HEK293 (cell line): ENCODE results near the gene BRPF1.

Experiments
- ELK4 ChIP-seq: IDR thresholded peaks from 2 replicates; pipeline ENCODE4 v1.6.1; 2011; ENCODE audit warnings: mild to moderate bottlenecking, low read depth, low read length, borderline replicate concordance
- GLI2 ChIP-seq: fragments of 450-650 bp; formaldehyde crosslinking; IDR thresholded peaks from 2 replicates; pipeline ENCODE4; 2017; ENCODE audit warnings: missing biosample characterization, missing genetic modification characterization, low read depth, borderline replicate concordance
- KLF9 ChIP-seq: fragments of 450-650 bp; formaldehyde crosslinking; IDR thresholded peaks from 2 replicates; pipeline ENCODE4 v1.5.1; 2016; ENCODE audit warnings: missing biosample characterization, missing genetic modification characterization, low read depth
- PBX3 ChIP-seq: sonication (generic); formaldehyde crosslinking; IDR thresholded peaks from 2 replicates; pipeline ENCODE4 v1.8.1; 2022; ENCODE audit warnings: mild to moderate bottlenecking, moderate library complexity, missing genetic modification reagents
- SCRT1 ChIP-seq: fragments of 450-650 bp; formaldehyde crosslinking; IDR thresholded peaks from 2 replicates; pipeline ENCODE4 v1.5.1; 2016; ENCODE audit warnings: missing biosample characterization, missing genetic modification characterization, borderline replicate concordance
- SP2 ChIP-seq: fragments of 450-650 bp; formaldehyde crosslinking; IDR thresholded peaks from 2 replicates; pipeline ENCODE4 v1.5.1; 2016; ENCODE audit warnings: missing biosample characterization, missing genetic modification characterization
- ZBTB48 ChIP-seq: fragments of 450-650 bp; formaldehyde crosslinking; IDR thresholded peaks from 2 replicates; pipeline ENCODE4 v1.5.1; 2016; ENCODE audit warnings: missing biosample characterization, missing genetic modification characterization
- ZNF10 ChIP-seq: fragments of 450-650 bp; formaldehyde crosslinking; IDR thresholded peaks from 2 replicates; pipeline ENCODE4 v1.5.1; 2017; ENCODE audit warnings: missing biosample characterization, missing genetic modification characterization
- ZNF112 ChIP-seq: fragments of 450-650 bp; formaldehyde crosslinking; IDR thresholded peaks from 2 replicates; pipeline ENCODE4 v1.5.0; 2017; ENCODE audit warnings: missing biosample characterization, missing genetic modification characterization
- ZNF155 ChIP-seq: fragments of 450-650 bp; formaldehyde crosslinking; IDR thresholded peaks from 2 replicates; pipeline ENCODE4 v1.5.1; 2016; ENCODE audit warnings: missing biosample characterization, missing genetic modification characterization
- ZNF202 ChIP-seq: fragments of 450-650 bp; formaldehyde crosslinking; IDR thresholded peaks from 2 replicates; pipeline ENCODE4 v1.5.1; 2016; ENCODE audit warnings: missing biosample characterization, missing genetic modification characterization, borderline replicate concordance
- ZNF274 ChIP-seq, 2 experiments: fragments of 200-500 bp in 1 of 2; fragments of 450-650 bp in 1 of 2; sonication (Bioruptor generic) in 1 of 2; formaldehyde crosslinking in 1 of 2; IDR thresholded peaks; 2 replicates each; pipeline versions ENCODE4 v1.5.1 to v1.6.1; 2014 to 2016; ENCODE audit warnings: borderline replicate concordance in 1 of 2, inconsistent platforms in 1 of 2, low read length in 1 of 2, missing biosample characterization in 1 of 2, missing genetic modification characterization in 1 of 2
- ZNF398 ChIP-seq: fragments of 450-650 bp; formaldehyde crosslinking; IDR thresholded peaks from 2 replicates; pipeline ENCODE4 v1.5.1; 2017; ENCODE audit warnings: missing biosample characterization, missing genetic modification characterization
- ZNF416 ChIP-seq: fragments of 450-650 bp; formaldehyde crosslinking; IDR thresholded peaks from 2 replicates; pipeline ENCODE4 v1.5.1; 2016; ENCODE audit warnings: missing biosample characterization, missing genetic modification characterization
- ZNF555 ChIP-seq: fragments of 450-650 bp; formaldehyde crosslinking; conservative IDR thresholded peaks from 2 replicates; pipeline ENCODE4 v1.5.1; 2017; ENCODE audit warnings: missing biosample characterization, mild to moderate bottlenecking, missing genetic modification characterization, inconsistent platforms
- ZNF571 ChIP-seq: fragments of 450-650 bp; formaldehyde crosslinking; IDR thresholded peaks from 2 replicates; pipeline ENCODE4 v1.5.0; 2017; ENCODE audit warnings: missing biosample characterization, missing genetic modification characterization
- ZNF610 ChIP-seq: fragments of 450-650 bp; formaldehyde crosslinking; IDR thresholded peaks from 2 replicates; pipeline ENCODE4 v1.5.1; 2016; ENCODE audit warnings: missing biosample characterization, missing genetic modification characterization, borderline replicate concordance
- ZNF660 ChIP-seq: fragments of 450-650 bp; IDR thresholded peaks from 2 replicates; pipeline ENCODE4 v1.5.1; 2018; ENCODE audit warnings: missing biosample characterization, mild to moderate bottlenecking, missing genetic modification characterization
- ZNF701 ChIP-seq: fragments of 450-650 bp; formaldehyde crosslinking; IDR thresholded peaks from 2 replicates; pipeline ENCODE4 v1.5.1; 2016; ENCODE audit warnings: missing biosample characterization, missing genetic modification characterization
- ZNF791 ChIP-seq: fragments of 450-650 bp; formaldehyde crosslinking; IDR thresholded peaks from 2 replicates; pipeline ENCODE4 v1.5.1; 2016; ENCODE audit warnings: missing biosample characterization, missing genetic modification characterization
- ZNF830 ChIP-seq: fragments of 450-650 bp; IDR thresholded peaks from 2 replicates; pipeline ENCODE4 v1.5.0; 2018; ENCODE audit warnings: missing biosample characterization, missing genetic modification characterization, low read depth, mild to moderate bottlenecking, moderate library complexity
- ZNF837 ChIP-seq: fragments of 450-650 bp; formaldehyde crosslinking; IDR thresholded peaks from 2 replicates; pipeline ENCODE4 v1.5.1; 2016; ENCODE audit warnings: missing biosample characterization, missing genetic modification characterization
- TF ChIP-seq, protein P1 (sequence below): fragments of 450-650 bp; formaldehyde crosslinking; conservative IDR thresholded peaks from 2 replicates; pipeline ENCODE4 v1.5.1; 2016; ENCODE audit warnings: low read depth, missing biosample characterization, missing genetic modification characterization
- TF ChIP-seq, protein P2 (sequence below): fragments of 450-650 bp; formaldehyde crosslinking; IDR thresholded peaks from 2 replicates; pipeline ENCODE4 v1.5.1; 2016; ENCODE audit warnings: missing biosample characterization, missing genetic modification characterization
- TF ChIP-seq, protein P3 (sequence below): fragments of 450-650 bp; formaldehyde crosslinking; conservative IDR thresholded peaks from 2 replicates; pipeline ENCODE4 v1.5.1; 2016; ENCODE audit warnings: low read depth, missing biosample characterization, missing genetic modification characterization

BRPF1 gene

GRCh38 chr3:9769426-9770275 is 38.1 kb downstream of the BRPF1 start, which contains the start of gene CAMK1 (continued):
- TF ChIP-seq, protein P1, sequence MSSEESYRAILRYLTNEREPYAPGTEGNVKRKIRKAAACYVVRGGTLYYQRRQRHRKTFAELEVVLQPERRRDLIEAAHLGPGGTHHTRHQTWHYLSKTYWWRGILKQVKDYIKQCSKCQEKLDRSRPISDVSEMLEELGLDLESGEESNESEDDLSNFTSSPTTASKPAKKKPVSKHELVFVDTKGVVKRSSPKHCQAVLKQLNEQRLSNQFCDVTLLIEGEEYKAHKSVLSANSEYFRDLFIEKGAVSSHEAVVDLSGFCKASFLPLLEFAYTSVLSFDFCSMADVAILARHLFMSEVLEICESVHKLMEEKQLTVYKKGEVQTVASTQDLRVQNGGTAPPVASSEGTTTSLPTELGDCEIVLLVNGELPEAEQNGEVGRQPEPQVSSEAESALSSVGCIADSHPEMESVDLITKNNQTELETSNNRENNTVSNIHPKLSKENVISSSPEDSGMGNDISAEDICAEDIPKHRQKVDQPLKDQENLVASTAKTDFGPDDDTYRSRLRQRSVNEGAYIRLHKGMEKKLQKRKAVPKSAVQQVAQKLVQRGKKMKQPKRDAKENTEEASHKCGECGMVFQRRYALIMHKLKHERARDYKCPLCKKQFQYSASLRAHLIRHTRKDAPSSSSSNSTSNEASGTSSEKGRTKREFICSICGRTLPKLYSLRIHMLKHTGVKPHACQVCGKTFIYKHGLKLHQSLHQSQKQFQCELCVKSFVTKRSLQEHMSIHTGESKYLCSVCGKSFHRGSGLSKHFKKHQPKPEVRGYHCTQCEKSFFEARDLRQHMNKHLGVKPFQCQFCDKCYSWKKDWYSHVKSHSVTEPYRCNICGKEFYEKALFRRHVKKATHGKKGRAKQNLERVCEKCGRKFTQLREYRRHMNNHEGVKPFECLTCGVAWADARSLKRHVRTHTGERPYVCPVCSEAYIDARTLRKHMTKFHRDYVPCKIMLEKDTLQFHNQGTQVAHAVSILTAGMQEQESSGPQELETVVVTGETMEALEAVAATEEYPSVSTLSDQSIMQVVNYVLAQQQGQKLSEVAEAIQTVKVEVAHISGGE (tag by site-specific recombination) = no peak
- no peak for TF ChIP-seq ZNF202 (tag by site-specific recombination)
- no peak for TF ChIP-seq ZNF555 (tag by site-specific recombination)
- no peak for TF ChIP-seq ZNF10 (tag by site-specific recombination)
- TF ChIP-seq, protein P2, sequence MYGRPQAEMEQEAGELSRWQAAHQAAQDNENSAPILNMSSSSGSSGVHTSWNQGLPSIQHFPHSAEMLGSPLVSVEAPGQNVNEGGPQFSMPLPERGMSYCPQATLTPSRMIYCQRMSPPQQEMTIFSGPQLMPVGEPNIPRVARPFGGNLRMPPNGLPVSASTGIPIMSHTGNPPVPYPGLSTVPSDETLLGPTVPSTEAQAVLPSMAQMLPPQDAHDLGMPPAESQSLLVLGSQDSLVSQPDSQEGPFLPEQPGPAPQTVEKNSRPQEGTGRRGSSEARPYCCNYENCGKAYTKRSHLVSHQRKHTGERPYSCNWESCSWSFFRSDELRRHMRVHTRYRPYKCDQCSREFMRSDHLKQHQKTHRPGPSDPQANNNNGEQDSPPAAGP (tag by site-specific recombination) = no peak; the same call in 1 of the 2 replicates
- TF ChIP-seq ZNF791 (tag by site-specific recombination) = no peak
- no peak for TF ChIP-seq ZNF416 (tag by site-specific recombination)
- TF ChIP-seq ZNF830 (tag by site-specific recombination) = no peak
- no peak for TF ChIP-seq ZNF610 (tag by site-specific recombination)
- no peak for TF ChIP-seq ZNF398 (tag by site-specific recombination)
- TF ChIP-seq SCRT1 (tag by site-specific recombination) = no peak
- no peak for TF ChIP-seq ZNF155 (tag by site-specific recombination)
- TF ChIP-seq ZNF571 (tag by site-specific recombination) = no peak
- no peak for TF ChIP-seq ZNF274 (IDR thresholded peaks at IDR 0.05; ENCODE audit: low read length)
- no peak for TF ChIP-seq ZNF274 (tag by site-specific recombination; IDR thresholded peaks at IDR 0.05; ENCODE audit: borderline replicate concordance)
- no peak for TF ChIP-seq SP2
- TF ChIP-seq, protein P3, sequence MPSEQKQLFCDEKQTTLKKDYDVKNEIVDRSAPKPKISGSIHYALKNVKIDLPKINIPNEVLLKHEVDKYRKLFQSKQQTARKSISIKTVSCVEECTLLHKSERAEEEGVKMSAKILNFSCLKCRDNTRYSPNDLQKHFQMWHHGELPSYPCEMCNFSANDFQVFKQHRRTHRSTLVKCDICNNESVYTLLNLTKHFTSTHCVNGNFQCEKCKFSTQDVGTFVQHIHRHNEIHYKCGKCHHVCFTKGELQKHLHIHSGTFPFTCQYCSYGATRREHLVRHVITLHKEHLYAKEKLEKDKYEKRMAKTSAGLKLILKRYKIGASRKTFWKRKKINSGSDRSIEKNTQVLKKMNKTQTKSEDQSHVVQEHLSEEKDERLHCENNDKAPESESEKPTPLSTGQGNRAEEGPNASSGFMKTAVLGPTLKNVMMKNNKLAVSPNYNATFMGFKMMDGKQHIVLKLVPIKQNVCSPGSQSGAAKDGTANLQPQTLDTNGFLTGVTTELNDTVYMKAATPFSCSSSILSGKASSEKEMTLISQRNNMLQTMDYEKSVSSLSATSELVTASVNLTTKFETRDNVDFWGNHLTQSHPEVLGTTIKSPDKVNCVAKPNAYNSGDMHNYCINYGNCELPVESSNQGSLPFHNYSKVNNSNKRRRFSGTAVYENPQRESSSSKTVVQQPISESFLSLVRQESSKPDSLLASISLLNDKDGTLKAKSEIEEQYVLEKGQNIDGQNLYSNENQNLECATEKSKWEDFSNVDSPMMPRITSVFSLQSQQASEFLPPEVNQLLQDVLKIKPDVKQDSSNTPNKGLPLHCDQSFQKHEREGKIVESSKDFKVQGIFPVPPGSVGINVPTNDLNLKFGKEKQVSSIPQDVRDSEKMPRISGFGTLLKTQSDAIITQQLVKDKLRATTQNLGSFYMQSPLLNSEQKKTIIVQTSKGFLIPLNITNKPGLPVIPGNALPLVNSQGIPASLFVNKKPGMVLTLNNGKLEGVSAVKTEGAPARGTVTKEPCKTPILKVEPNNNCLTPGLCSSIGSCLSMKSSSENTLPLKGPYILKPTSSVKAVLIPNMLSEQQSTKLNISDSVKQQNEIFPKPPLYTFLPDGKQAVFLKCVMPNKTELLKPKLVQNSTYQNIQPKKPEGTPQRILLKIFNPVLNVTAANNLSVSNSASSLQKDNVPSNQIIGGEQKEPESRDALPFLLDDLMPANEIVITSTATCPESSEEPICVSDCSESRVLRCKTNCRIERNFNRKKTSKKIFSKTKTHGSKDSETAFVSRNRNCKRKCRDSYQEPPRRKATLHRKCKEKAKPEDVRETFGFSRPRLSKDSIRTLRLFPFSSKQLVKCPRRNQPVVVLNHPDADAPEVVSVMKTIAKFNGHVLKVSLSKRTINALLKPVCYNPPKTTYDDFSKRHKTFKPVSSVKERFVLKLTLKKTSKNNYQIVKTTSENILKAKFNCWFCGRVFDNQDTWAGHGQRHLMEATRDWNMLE = no peak
- no peak for TF ChIP-seq GLI2 (tag by site-specific recombination)
- no peak for TF ChIP-seq ELK4
- TF ChIP-seq ZNF112 (tag by site-specific recombination) = no peak
- TF ChIP-seq KLF9 = no peak
- no peak for TF ChIP-seq ZNF701 (tag by site-specific recombination)
- TF ChIP-seq ZBTB48 = no peak; the same call in 1 of the 2 replicates
- peak; percentile 66; the same call in 1 of the 2 replicates for TF ChIP-seq PBX3
- no peak for TF ChIP-seq ZNF837 (tag by site-specific recombination)
- peak; percentile 59; the same call in 1 of the 2 replicates for TF ChIP-seq ZNF660
